RWPE1 (cell line): Measurements from ENCODE around the gene ALAS2.
"Not testable (repeated sequence)": the region's sequence is repeated elsewhere in the genome, so short reads cannot be mapped to it uniquely, and the experiment has no call there.

ENCODE experiments used
- CTCF ChIA-PET: fragments of 350-600 bp; sonication (Branson Sonifier 250); formaldehyde crosslinking; extraction: SDS; loops from one replicate; lab custom pipeline; 2021; lab: Yijun Ruan, JAX
- POLR2A ChIA-PET: fragments of 400-600 bp; formaldehyde crosslinking; extraction: SDS; loops from one replicate; lab custom pipeline; 2020; ENCODE audit warnings: antibody characterized with exemption; ENCODE audit not compliant: low non-redundant PET; lab: Yijun Ruan, JAX
- DNase-seq: peaks from one replicate; pipeline ENCODE4 v3.0.0; 2012; ENCODE audit warnings: low spot score
- H3K27ac ChIP-seq: fragments of 450-650 bp; 2 replicates; pipeline ENCODE4 v1.5.1; 2017
- TF ChIP-seq, protein P1 (sequence below): fragments of 450-650 bp; conservative IDR thresholded peaks from 2 replicates; pipeline ENCODE4 v1.5.1; 2017; ENCODE audit warnings: low read depth, mild to moderate bottlenecking

ALAS2 gene

DNA sequence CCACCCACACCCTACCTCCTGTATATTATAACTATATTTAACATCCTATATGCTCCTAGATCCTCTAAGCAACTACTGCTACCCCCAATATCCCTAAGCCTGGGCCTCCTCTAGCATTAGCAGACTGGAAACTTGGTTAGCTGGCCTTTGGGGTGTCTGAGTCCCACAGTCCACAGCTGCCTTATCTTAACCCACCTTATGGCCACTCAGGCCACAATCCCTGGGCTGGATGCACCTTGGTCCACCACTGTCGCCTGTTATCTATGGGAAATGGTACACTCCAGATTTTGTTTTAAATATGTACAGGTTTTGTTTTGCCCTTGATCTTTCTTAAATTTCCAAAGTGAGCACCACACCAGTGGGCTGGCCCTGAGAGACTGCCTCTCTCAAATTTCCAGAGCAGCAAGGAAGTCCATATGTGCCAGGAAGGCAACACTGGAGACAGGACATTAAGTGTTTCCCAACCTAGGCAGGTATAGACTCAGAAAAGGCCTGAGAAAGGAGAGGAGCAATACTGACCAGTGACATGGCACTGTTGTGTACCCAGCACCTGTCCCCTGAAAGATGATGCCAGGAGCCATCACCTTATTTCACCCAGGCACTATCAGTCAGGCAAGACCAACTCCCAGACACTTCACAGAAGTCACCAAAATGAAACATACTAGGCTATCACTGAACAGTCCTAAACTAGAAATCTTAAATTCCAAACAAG, 37.7 kb downstream of the ALAS2 start:
- DNase-seq: no peak

DNA sequence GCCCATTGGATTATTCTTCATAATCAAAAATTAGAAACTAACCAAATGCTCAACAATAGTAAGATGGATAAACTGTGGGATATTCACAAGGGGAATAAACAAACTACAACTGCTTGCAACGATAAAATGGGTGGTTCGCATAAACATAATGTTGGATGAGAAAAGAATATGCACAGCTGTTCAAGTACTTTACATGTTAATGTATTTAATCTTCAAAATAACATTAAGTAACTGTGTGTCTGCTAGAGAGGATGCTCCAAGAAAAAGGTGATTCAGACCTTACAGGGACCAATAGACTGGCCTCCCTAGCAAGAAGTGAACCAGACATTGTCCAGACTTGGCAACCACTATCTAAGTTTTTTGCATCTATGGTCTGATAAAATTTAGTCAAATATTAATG, 39.1 kb downstream of the ALAS2 start:
- TF ChIP-seq, protein P1, sequence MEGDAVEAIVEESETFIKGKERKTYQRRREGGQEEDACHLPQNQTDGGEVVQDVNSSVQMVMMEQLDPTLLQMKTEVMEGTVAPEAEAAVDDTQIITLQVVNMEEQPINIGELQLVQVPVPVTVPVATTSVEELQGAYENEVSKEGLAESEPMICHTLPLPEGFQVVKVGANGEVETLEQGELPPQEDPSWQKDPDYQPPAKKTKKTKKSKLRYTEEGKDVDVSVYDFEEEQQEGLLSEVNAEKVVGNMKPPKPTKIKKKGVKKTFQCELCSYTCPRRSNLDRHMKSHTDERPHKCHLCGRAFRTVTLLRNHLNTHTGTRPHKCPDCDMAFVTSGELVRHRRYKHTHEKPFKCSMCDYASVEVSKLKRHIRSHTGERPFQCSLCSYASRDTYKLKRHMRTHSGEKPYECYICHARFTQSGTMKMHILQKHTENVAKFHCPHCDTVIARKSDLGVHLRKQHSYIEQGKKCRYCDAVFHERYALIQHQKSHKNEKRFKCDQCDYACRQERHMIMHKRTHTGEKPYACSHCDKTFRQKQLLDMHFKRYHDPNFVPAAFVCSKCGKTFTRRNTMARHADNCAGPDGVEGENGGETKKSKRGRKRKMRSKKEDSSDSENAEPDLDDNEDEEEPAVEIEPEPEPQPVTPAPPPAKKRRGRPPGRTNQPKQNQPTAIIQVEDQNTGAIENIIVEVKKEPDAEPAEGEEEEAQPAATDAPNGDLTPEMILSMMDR: no peak
- CTCF ChIA-PET: no interaction called here
- no peak for DNase-seq
- no peak overlapping the region for H3K27ac ChIP-seq
- POLR2A ChIA-PET: no interaction called here

More for the DNA sequence above, 37.7 kb downstream of the ALAS2 start:
- no peak overlapping the region for H3K27ac ChIP-seq
- CTCF ChIA-PET: no interaction called here
- POLR2A ChIA-PET: no interaction called here
- TF ChIP-seq, protein P1: no peak

DNA sequence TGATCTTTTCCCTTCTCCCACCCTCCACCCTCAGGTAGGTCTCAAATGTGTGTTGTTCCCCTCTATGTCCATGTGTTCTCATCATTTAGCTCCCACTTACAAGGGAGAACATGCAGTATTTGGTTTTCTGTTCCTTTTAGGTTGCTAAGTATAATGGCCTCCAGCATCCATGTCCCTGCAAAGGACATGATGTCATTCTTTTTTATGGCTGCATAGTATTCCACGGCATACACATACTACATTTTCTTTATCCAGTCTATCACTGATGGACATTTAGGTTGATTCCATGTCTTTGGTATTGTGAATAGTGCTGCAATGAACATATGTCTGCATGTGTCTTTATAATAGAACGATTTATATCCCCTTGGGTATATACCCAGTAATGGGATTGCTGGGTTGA, 47.5 kb downstream of the ALAS2 start:
- CTCF ChIA-PET, DNase-seq, H3K27ac ChIP-seq, POLR2A ChIA-PET: not testable (repeated sequence)

DNA sequence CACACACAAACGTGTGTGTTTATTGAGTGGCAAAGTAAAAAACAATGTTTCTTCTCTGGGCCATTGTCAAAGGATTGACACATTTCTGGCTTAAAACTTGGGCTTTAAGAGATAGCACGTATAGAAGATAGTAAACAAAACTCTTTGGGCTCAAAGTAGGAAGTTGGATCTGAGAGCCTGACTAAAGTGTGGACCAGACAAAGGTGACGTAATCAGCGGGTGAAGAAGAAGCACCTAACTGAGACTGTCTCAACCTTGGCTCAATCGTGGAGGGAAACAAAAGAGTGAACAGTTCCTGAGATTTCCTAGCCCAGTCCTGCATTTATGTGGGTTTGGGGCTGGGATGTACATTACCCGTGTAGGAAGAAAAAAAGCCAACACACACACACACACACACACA, 50.4 kb downstream of the ALAS2 start:
- CTCF ChIA-PET: interaction anchor here (0.5 kb wide), 1 partner anchor 284 kb away, joined by 4 read pairs; no protein-coding TSS in a partner anchor
- no peak overlapping the region for H3K27ac ChIP-seq
- TF ChIP-seq, protein P1: no peak
- DNase-seq: no peak
- POLR2A ChIA-PET: no interaction called here

DNA sequence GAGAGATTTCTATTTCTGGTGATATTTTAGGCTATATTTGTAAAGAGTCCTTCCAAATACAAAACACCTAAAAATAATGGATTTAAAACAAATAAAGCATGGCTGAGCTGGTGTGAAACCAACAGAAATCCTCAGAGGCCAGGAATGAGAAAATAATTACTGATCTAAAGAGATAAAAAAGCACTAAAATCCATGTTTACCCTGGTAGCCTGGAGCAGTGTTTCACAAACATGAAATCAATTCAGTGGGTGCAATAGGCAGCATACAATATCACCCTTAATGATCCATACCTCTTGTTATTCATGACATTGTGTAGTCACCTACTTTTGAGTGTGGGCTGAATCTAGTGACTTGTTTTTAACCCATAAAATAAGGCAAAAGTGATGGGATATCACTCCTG, 51.3 kb downstream of the ALAS2 start:
- ChIA-PET CTCF (no interaction called here), POLR2A (no interaction called here)
- TF ChIP-seq, protein P1: no peak
- no peak for DNase-seq
- H3K27ac ChIP-seq: no peak overlapping the region

DNA sequence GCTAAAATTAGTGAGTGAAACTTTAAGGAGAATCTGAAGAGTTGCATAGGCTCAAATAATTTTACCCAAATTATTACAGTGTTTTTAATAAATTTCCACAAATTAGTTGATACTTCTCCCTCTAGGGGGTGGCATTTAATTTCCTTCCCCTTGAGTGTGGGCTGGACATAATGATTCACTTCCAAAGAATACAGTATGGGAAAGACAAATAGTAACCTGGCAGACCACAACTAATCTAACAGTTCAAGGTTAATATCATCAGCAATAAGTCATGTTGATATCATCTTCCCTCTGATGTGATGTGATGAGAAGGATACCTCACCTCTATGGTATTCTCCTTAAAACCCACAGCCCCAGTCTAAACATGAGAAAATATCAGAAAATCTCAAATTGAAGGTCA, 52.3 kb downstream of the ALAS2 start:
- TF ChIP-seq, protein P1: no peak
- CTCF ChIA-PET: interaction anchor here (0.6 kb wide), 1 partner anchor 25 kb away, joined by 3 read pairs; no protein-coding TSS in a partner anchor
- no peak overlapping the region for H3K27ac ChIP-seq
- POLR2A ChIA-PET: no interaction called here
- DNase-seq: peak; percentile 38

DNA sequence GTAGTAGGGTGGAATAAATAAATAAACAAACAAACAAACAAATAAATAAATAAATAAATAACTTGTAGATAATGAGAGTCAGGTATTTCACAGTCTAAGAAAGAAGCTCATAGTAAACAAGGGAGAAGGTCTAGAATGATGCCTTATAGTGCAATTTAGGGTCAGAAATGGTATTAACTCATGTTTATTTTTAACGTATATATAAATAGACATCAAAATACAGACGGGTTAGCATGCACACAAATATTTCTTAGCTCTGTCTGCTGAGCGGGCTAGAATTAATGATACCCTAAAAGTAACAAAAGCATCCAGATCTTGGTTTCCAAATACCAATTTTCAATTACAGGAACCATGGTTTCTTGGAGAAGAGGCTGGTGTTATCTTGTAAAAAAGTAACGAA, 53.4 kb downstream of the ALAS2 start:
- ChIA-PET CTCF (no interaction called here), POLR2A (no interaction called here)
- DNase-seq: no peak
- TF ChIP-seq, protein P1: no peak
- no peak overlapping the region for H3K27ac ChIP-seq
